Endothelial cell of umbilical vein (primary cell): ENCODE data around the gene NTN5. TPM values are rescaled to one million over a fixed set of nuclear protein-coding genes. Genes with fewer than 3 reads are reported as not detected.

Source experiments
- BruUV-seq: library from RNA; stranded (reverse); fragments of 400-500 nt; replicated peaks from 2 replicates; lab custom pipeline; 2021; lab: Mats Ljungman, UMichigan
- CTCF ChIA-PET: fragments of 300-600, 350-600 bp; sonication (Branson Sonifier 250); formaldehyde crosslinking; loops from one replicate; lab custom pipeline; 2021; ENCODE audit warnings: antibody characterized with exemption, inconsistent platforms; lab: Charles Lee
- POLR2A ChIA-PET: fragments of 300-600, 350-600 bp; sonication (Branson Sonifier 250); formaldehyde crosslinking; loops from one replicate; lab custom pipeline; 2021; ENCODE audit warnings: antibody characterized with exemption, inconsistent platforms; lab: Charles Lee
- DNase-seq: peaks from one replicate; pipeline ENCODE4 v3.0.0-alpha.2; 2011; ENCODE audit warnings: low read depth, low spot score
- FAIRE-seq: peaks from 2 replicates; lab custom pipeline; 2011; peaks lifted over from hg19 to GRCh38; lab: Jason Lieb, UNC
- H2AFZ ChIP-seq: 2 replicates; pipeline ENCODE4 v1.6.0; 2012; ENCODE audit warnings: low read depth, low read length, control low read depth, inconsistent platforms
- H3K27ac ChIP-seq: 2 replicates; pipeline ENCODE4 v1.5.1; 2011; ENCODE audit warnings: low read depth, mild to moderate bottlenecking, control low read depth, low read length, moderate library complexity; ENCODE audit not compliant: insufficient read depth
- H3K27me3 ChIP-seq, 2 experiments: 2 replicates each; pipeline versions ENCODE4 v1.6.0 to v1.6.1; 2011; ENCODE audit warnings: low read length in 2 of 2, mixed read lengths in 1 of 2; ENCODE audit not compliant: control insufficient read depth in 2 of 2, insufficient read depth in 2 of 2
- H3K36me3 ChIP-seq, 2 experiments: 2 replicates in 1 of 2; 3 replicates in 1 of 2; pipeline ENCODE4 v1.5.1; 2011; ENCODE audit warnings: low read length in 2 of 2, mild to moderate bottlenecking in 1 of 2, moderate library complexity in 1 of 2; ENCODE audit not compliant: control insufficient read depth in 2 of 2, insufficient read depth in 2 of 2; ENCODE audit errors: extremely low read depth in 1 of 2
- H3K4me1 ChIP-seq: 3 replicates; pipeline ENCODE4 v1.5.1; 2011; ENCODE audit warnings: mild to moderate bottlenecking, low read length; ENCODE audit not compliant: control insufficient read depth, insufficient read depth; ENCODE audit errors: extremely low read depth
- H3K4me2 ChIP-seq: 2 replicates; pipeline ENCODE4 v1.6.1; 2011; ENCODE audit warnings: low read length, control low read depth, mixed read lengths; ENCODE audit not compliant: insufficient read depth
- H3K4me3 ChIP-seq, 3 experiments: fragments of 200-600 bp in 1 of 3; sonication (generic), shearing (Covaris generic) in 1 of 3; replicated peaks in 1 of 3; 2 replicates each; pipeline ENCODE4 v1.5.1; 2011 to 2016; ENCODE audit warnings: control low read depth in 3 of 3, low read length in 3 of 3, mild to moderate bottlenecking in 2 of 3, inconsistent platforms in 1 of 3, low read depth in 1 of 3, moderate library complexity in 1 of 3; ENCODE audit not compliant: insufficient read depth in 1 of 3
- H3K79me2 ChIP-seq: 2 replicates; pipeline ENCODE4 v1.6.0; 2012; ENCODE audit warnings: low read length, inconsistent platforms; ENCODE audit not compliant: control insufficient read depth, insufficient read depth
- H3K9ac ChIP-seq: replicated peaks from 2 replicates; pipeline ENCODE3; 2011; ENCODE audit warnings: low read length, control low read depth; ENCODE audit not compliant: insufficient read depth; ENCODE audit errors: extremely low read depth
- H3K9me1 ChIP-seq: replicated peaks from 3 replicates; pipeline ENCODE4 v1.6.0; 2011; ENCODE audit warnings: mild to moderate bottlenecking, low read length; ENCODE audit not compliant: control insufficient read depth, insufficient read depth; ENCODE audit errors: extremely low read depth
- H3K9me3 ChIP-seq: replicated peaks from 2 replicates; pipeline ENCODE4 v1.5.1; 2012; ENCODE audit warnings: low read length, inconsistent platforms; ENCODE audit not compliant: control insufficient read depth, insufficient read depth
- H4K20me1 ChIP-seq: replicated peaks from 2 replicates; pipeline ENCODE3; 2011; ENCODE audit warnings: mild to moderate bottlenecking, low read length; ENCODE audit not compliant: control insufficient read depth, insufficient read depth; ENCODE audit errors: extremely low read depth
- CTCF ChIP-seq, 2 donors: IDR thresholded peaks; 1 replicate in 1 of 2; 2 replicates in 1 of 2; pipeline ENCODE4 v1.5.1; 2011; ENCODE audit warnings: low read length in 2 of 2, mild to moderate bottlenecking in 2 of 2, moderate library complexity in 2 of 2, control low read depth in 1 of 2, inconsistent platforms in 1 of 2, low read depth in 1 of 2; ENCODE audit not compliant: insufficient read depth in 1 of 2; ENCODE audit errors: extremely low read depth in 1 of 2
- EZH2 ChIP-seq: IDR thresholded peaks from 2 replicates; pipeline ENCODE4 v1.6.1; 2012; ENCODE audit warnings: borderline replicate concordance, low read depth, mild to moderate bottlenecking, moderate library complexity, low read length, inconsistent platforms; ENCODE audit not compliant: severe bottlenecking
- FOS ChIP-seq: IDR thresholded peaks from 2 replicates; pipeline ENCODE4 v1.6.1; 2011; ENCODE audit warnings: mild to moderate bottlenecking, low read length, moderate library complexity, borderline replicate concordance; ENCODE audit not compliant: insufficient read depth
- GATA2 ChIP-seq: IDR thresholded peaks from 2 replicates; pipeline ENCODE4 v1.7.0; 2011; ENCODE audit warnings: low read depth, mild to moderate bottlenecking, moderate library complexity, mixed read lengths, low read length; ENCODE audit not compliant: insufficient read length, insufficient read depth
- JUN ChIP-seq: IDR thresholded peaks from 2 replicates; pipeline ENCODE4 v1.6.1; 2011; ENCODE audit warnings: borderline replicate concordance, low read depth; ENCODE audit not compliant: insufficient read length, insufficient read depth
- MAX ChIP-seq: IDR thresholded peaks from 2 replicates; pipeline ENCODE4 v1.6.1; 2011; ENCODE audit not compliant: insufficient read depth, insufficient read length
- MYC ChIP-seq: IDR thresholded peaks from one replicate; pipeline ENCODE4 v1.6.1; 2011; ENCODE audit warnings: mild to moderate bottlenecking, low read depth, low read length
- POLR2A ChIP-seq: IDR thresholded peaks from 2 replicates; pipeline ENCODE4 v1.6.1; 2012; ENCODE audit warnings: low read depth, mild to moderate bottlenecking, control low read depth, low read length
- POLR2AphosphoS5 ChIP-seq: IDR thresholded peaks from 2 replicates; pipeline ENCODE4 v1.6.1; 2012; ENCODE audit warnings: low read depth, mild to moderate bottlenecking, control low read depth, low read length, moderate library complexity; ENCODE audit not compliant: insufficient read depth
- dilution Hi-C: fragments of 300-500 bp; cut with MboI; formaldehyde crosslinking; loops from one replicate; pipeline ENCODE4 v1.15.0; 2019; ENCODE audit warnings: low sequenced_read_pairs; ENCODE audit not compliant: extremely low pct_ligation_motif_present
- intact Hi-C: fragments of 100-400 bp; cut with micrococcal nuclease; formaldehyde crosslinking; loops from one replicate; pipeline ENCODE4 v1.10.0; 2022
- polyA plus RNA-seq, 4 experiments: library from polyadenylated mRNA; depleted of rRNA in 3 of 4; stranded (reverse) in 3 of 4; unstranded in 1 of 4; fragments of >200 nt; gene quantifications; 2 replicates each; pipeline versions ENCODE4 v1.2.1 to v1.2.3, GENCODE V29; 2011 to 2012; ENCODE audit warnings: missing spikeins in 1 of 4
- total RNA-seq: library from RNA; stranded (reverse); gene quantifications from 2 replicates; pipeline ENCODE4 v1.2.3, GENCODE V29; 2021

The NTN5 gene
- total and polyA plus RNA-seq, 2 donors (not counting 3 experiments of a cell fraction or from before 2014, with no cell fraction given): 0.11 TPM; not detected in 1

- Histone ChIP-seq H3K9me1 (no peaks in the 10 kb centered on the region), H2AFZ (peak overlapping the region; percentile 41), H3K4me3 (no peak overlapping the region), H3K4me2 (no peak overlapping the region), H3K27ac (no peak overlapping the region), H3K4me1 (no peaks in the 10 kb centered on the region), H4K20me1 (no peaks in the 10 kb centered on the region), H3K27me3 (no peaks in the 10 kb centered on the region), H3K36me3 (no peaks in the 10 kb centered on the region), H3K79me2 (no peaks in the 10 kb centered on the region), H3K9ac (no peak overlapping the region), H3K9me3 (no peaks in the 10 kb centered on the region)
- intact Hi-C loops (loop anchor here (2.0 kb wide), 1 partner anchor 114 kb away; no protein-coding TSS in a partner anchor), dilution Hi-C loops (no loop called here)
- no peak for FAIRE-seq
- DNase-seq: no peak
- BruUV-seq: no TSS peak
- ChIA-PET CTCF (interaction anchor here (0.6 to 3.6 kb wide), 20 partner anchors 8 to 168 kb away, joined by 3 to 54 read pairs (median 10); partner anchors contain the start of genes CA11, HSD17B14, IZUMO1 and RASIP1), POLR2A (no interaction called here)
- TF ChIP-seq CTCF (IDR thresholded peaks at IDR 0.05; ENCODE audit: extremely low read depth in 1 of 2, insufficient read depth in 1 of 2, low read depth in 1 of 2, low read length in 2 of 2) (no peak), POLR2A (no peak), GATA2 (no peak)
Observed at GRCh38 chr19:48674216-48674809, 1.5 kb upstream of the NTN5 start.

GRCh38 chr19:48673436-48674100 lies 751 bp upstream of the NTN5 start:
- no peaks in the 10 kb centered on the region for H3K4me1 ChIP-seq
- FAIRE-seq (no peak), DNase-seq (no peak)
- H3K79me2 ChIP-seq: no peaks in the 10 kb centered on the region
- H3K9me3 ChIP-seq: no peaks in the 10 kb centered on the region
- CTCF ChIA-PET: interaction anchor here (1.6 to 3.6 kb wide), 6 partner anchors 9 to 169 kb away, joined by 6 to 54 read pairs (median 19); partner anchors contain the start of genes CA11 and RASIP1
- no peak overlapping the region for H3K4me2 ChIP-seq
- dilution Hi-C loops: no loop called here
- H3K4me3 ChIP-seq: no peak overlapping the region
- no TSS peak for BruUV-seq
- H4K20me1 ChIP-seq: no peaks in the 10 kb centered on the region
- no peaks in the 10 kb centered on the region for H3K9me1 ChIP-seq
- TF ChIP-seq JUN (no peak), FOS (no peak), EZH2 (no peak), POLR2AphosphoS5 (no peak), MAX (no peak), POLR2A (no peak), MYC (no peak), CTCF (IDR thresholded peaks at IDR 0.05; ENCODE audit: extremely low read depth in 1 of 2, insufficient read depth in 1 of 2, low read depth in 1 of 2, low read length in 2 of 2) (no peak), GATA2 (no peak)
- intact Hi-C loops: loop anchor here (2.0 kb wide), 1 partner anchor 115 kb away; no protein-coding TSS in a partner anchor
- H3K27me3 ChIP-seq: no peaks in the 10 kb centered on the region
- POLR2A ChIA-PET: no interaction called here
- no peaks in the 10 kb centered on the region for H3K36me3 ChIP-seq
- no peak overlapping the region for H3K9ac ChIP-seq
- H2AFZ ChIP-seq: no peak overlapping the region
- H3K27ac ChIP-seq: no peak overlapping the region
